HG02642 (cell line): ENCODE measurements around the gene ABR.

Source experiments
- ATAC-seq: cut with Tn5 transposase; IDR thresholded peaks from one replicate; pipeline ENCODE4 v1.9.1; 2021; ENCODE audit warnings: mild to moderate bottlenecking; ENCODE audit not compliant: unreplicated experiment, poor library complexity

The ABR gene

GRCh38 chr17:1179818-1180742 lies at the start of gene ABR:
TSS of gene ABR (minus strand) at chr17:1179981. CDS start at chr17:1179727, 254 bp downstream.
- ATAC-seq = no peak

- ATAC-seq = peak; percentile 52
Observed at GRCh38 chr17:1229349-1229899, 49.6 kb upstream of the ABR start.

- peak; percentile 27 for ATAC-seq
Observed at GRCh38 chr17:1228781-1229348, 49.1 kb upstream of the ABR start.

GRCh38 chr17:1227917-1228780 lies 48.4 kb upstream of the ABR start:
- ATAC-seq = peak; percentile 38

- ATAC-seq = no peak
Observed at GRCh38 chr17:1227365-1227764, 47.6 kb upstream of the ABR start.

- ATAC-seq = no peak
Observed at GRCh38 chr17:1226308-1226707, 46.5 kb upstream of the ABR start.

GRCh38 chr17:1224330-1224729 lies 44.5 kb upstream of the ABR start:
- ATAC-seq = no peak

GRCh38 chr17:1223662-1224061 lies 43.9 kb upstream of the ABR start:
- ATAC-seq = no peak

- no peak for ATAC-seq
Observed at GRCh38 chr17:1222321-1222720, 42.5 kb upstream of the ABR start.

- no peak for ATAC-seq
Observed at GRCh38 chr17:1221209-1221608, 41.4 kb upstream of the ABR start.

GRCh38 chr17:1220346-1220745 lies 40.6 kb upstream of the ABR start:
- ATAC-seq = no peak

GRCh38 chr17:1217089-1217385 lies 37.3 kb upstream of the ABR start:
- ATAC-seq = no peak

- ATAC-seq = no peak
Observed at GRCh38 chr17:1216217-1217088, 36.7 kb upstream of the ABR start.

GRCh38 chr17:1212946-1213345 lies 33.2 kb upstream of the ABR start:
- no peak for ATAC-seq

GRCh38 chr17:1211287-1211686 lies 31.5 kb upstream of the ABR start:
- no peak for ATAC-seq

- no peak for ATAC-seq
Observed at GRCh38 chr17:1208966-1209365, 29.2 kb upstream of the ABR start.

- ATAC-seq = no peak
Observed at GRCh38 chr17:1206026-1206777, 26.4 kb upstream of the ABR start.

- no peak for ATAC-seq
Observed at GRCh38 chr17:1203967-1204291, 24.1 kb upstream of the ABR start.
